PFSK-1 (cell line): ENCODE data around the gene MAP2K6.

Source experiments
- FOXP2 ChIP-seq: optimal IDR thresholded peaks from 2 replicates; pipeline ENCODE3; 2011; ENCODE audit warnings: borderline replicate concordance, control low read depth, inconsistent platforms; ENCODE audit not compliant: insufficient read depth; ENCODE audit errors: extremely low read length, extremely low read depth
- POLR2AphosphoS5 ChIP-seq: IDR thresholded peaks from 2 replicates; pipeline ENCODE4 v1.6.1; 2012; ENCODE audit warnings: low read depth, mild to moderate bottlenecking, control low read depth, low read length, moderate library complexity
- SIN3A ChIP-seq: IDR thresholded peaks from 2 replicates; pipeline ENCODE4 v1.6.1; 2012; ENCODE audit warnings: mild to moderate bottlenecking, low read length, moderate library complexity, borderline replicate concordance; ENCODE audit not compliant: insufficient read depth
- TAF1 ChIP-seq: IDR thresholded peaks from 2 replicates; pipeline ENCODE4 v1.6.1; 2012; ENCODE audit warnings: low read length, control low read depth, borderline replicate concordance; ENCODE audit not compliant: insufficient read depth
- TF ChIP-seq, protein P1 (sequence below), 2 experiments: IDR thresholded peaks; 2 replicates each; pipeline versions ENCODE4 v1.6.1 to v1.8.0; 2011 to 2012; ENCODE audit warnings: low read depth in 2 of 2, low read length in 2 of 2, control low read depth in 1 of 2, inconsistent platforms in 1 of 2, mild to moderate bottlenecking in 1 of 2, moderate library complexity in 1 of 2; ENCODE audit not compliant: insufficient read depth in 1 of 2

MAP2K6 gene

GRCh38 chr17:69560987-69561441, 146.5 kb downstream of the MAP2K6 start:
- TF ChIP-seq, protein P1, sequence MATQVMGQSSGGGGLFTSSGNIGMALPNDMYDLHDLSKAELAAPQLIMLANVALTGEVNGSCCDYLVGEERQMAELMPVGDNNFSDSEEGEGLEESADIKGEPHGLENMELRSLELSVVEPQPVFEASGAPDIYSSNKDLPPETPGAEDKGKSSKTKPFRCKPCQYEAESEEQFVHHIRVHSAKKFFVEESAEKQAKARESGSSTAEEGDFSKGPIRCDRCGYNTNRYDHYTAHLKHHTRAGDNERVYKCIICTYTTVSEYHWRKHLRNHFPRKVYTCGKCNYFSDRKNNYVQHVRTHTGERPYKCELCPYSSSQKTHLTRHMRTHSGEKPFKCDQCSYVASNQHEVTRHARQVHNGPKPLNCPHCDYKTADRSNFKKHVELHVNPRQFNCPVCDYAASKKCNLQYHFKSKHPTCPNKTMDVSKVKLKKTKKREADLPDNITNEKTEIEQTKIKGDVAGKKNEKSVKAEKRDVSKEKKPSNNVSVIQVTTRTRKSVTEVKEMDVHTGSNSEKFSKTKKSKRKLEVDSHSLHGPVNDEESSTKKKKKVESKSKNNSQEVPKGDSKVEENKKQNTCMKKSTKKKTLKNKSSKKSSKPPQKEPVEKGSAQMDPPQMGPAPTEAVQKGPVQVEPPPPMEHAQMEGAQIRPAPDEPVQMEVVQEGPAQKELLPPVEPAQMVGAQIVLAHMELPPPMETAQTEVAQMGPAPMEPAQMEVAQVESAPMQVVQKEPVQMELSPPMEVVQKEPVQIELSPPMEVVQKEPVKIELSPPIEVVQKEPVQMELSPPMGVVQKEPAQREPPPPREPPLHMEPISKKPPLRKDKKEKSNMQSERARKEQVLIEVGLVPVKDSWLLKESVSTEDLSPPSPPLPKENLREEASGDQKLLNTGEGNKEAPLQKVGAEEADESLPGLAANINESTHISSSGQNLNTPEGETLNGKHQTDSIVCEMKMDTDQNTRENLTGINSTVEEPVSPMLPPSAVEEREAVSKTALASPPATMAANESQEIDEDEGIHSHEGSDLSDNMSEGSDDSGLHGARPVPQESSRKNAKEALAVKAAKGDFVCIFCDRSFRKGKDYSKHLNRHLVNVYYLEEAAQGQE (IDR thresholded peaks at IDR 0.05; ENCODE audit: insufficient read depth in 1 of 2, low read depth in 2 of 2, low read length in 2 of 2), result no peak; a peak in 1 of 4 replicates
- TF ChIP-seq FOXP2, result no peak
- TF ChIP-seq TAF1, result no peak
- no peak for TF ChIP-seq SIN3A
- no peak for TF ChIP-seq POLR2AphosphoS5

- no peak for TF ChIP-seq SIN3A
- TF ChIP-seq POLR2AphosphoS5, result no peak
- TF ChIP-seq FOXP2, result no peak
- no peak for TF ChIP-seq TAF1
- TF ChIP-seq, protein P1 (IDR thresholded peaks at IDR 0.05; ENCODE audit: insufficient read depth in 1 of 2, low read depth in 2 of 2, low read length in 2 of 2), result no peak
Measured at GRCh38 chr17:69561462-69561861, 147.0 kb downstream of the MAP2K6 start.

GRCh38 chr17:69565447-69565846, 150.9 kb downstream of the MAP2K6 start:
- TF ChIP-seq POLR2AphosphoS5 (no peak), SIN3A (no peak), FOXP2 (no peak), TAF1 (no peak)
- TF ChIP-seq, protein P1 (IDR thresholded peaks at IDR 0.05; ENCODE audit: insufficient read depth in 1 of 2, low read depth in 2 of 2, low read length in 2 of 2), result no peak

DNA sequence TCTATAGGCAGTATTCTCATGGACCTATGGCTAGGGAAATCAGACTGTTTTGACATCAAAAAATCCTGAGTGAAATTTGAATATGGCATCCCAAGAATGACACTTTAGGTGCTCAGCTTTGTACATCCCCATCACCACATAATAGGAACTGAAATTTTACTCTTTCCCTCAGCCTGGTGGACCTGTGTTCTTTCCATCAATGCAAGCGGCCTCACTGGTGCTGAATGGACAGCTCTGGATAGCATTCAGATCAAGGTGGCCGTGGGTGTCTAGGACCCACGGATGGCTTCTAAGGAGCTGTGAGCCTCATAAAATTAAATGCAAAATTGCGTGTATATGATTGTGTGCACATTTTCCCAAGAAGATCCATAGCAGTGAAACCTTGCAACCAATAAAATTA, 152.6 kb downstream of the MAP2K6 start:
- TF ChIP-seq SIN3A (no peak), POLR2AphosphoS5 (no peak), TAF1 (no peak)
- TF ChIP-seq, protein P1 (IDR thresholded peaks at IDR 0.05; ENCODE audit: insufficient read depth in 1 of 2, low read depth in 2 of 2, low read length in 2 of 2), result peak; percentile 82 to 92

DNA sequence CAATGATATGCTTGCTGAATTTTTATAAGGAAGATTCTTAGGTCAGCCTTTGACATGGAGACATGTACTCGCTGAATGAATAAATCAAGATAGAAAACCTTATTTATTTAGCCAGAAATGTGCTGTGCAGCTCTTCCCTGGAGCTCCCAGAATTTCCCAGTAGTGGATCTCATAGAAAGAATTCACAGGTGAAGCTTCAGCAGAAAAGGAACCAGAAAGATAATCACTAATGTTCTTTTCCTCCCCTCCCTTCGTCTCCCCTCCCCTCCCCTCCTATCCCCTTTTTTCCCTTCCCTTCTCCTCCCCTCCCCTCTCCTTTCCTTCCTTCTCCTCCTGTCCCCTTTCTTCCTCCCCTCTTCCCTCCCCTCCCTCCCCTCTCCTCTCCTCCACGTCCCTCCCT, 158.2 kb downstream of the MAP2K6 start:
- no peak for TF ChIP-seq FOXP2
- TF ChIP-seq TAF1, result no peak
- no peak for TF ChIP-seq SIN3A
- TF ChIP-seq POLR2AphosphoS5, result no peak
- TF ChIP-seq, protein P1 (IDR thresholded peaks at IDR 0.05; ENCODE audit: insufficient read depth in 1 of 2, low read depth in 2 of 2, low read length in 2 of 2), result no peak
